Measurements from ENCODE around the gene RXRA.

RXRA gene

GRCh38 chr9:134475011-134475790, 148.9 kb downstream of the RXRA start:
- no peak for TF ChIP-seq ZNF692 (tag by site-specific recombination; IDR thresholded peaks at IDR 0.05)
- TF ChIP-seq ZNF280C (tag by site-specific recombination; IDR thresholded peaks at IDR 0.05): no peak
- no peak for TF ChIP-seq ZNF211 (tag by site-specific recombination; IDR thresholded peaks at IDR 0.05; ENCODE audit: low read depth)
- no peak for TF ChIP-seq ZEB2 (tag by site-specific recombination; IDR thresholded peaks at IDR 0.05)
- TF ChIP-seq ZNF518A (tag by site-specific recombination; conservative IDR thresholded peaks at IDR 0.05; ENCODE audit: low read depth): no peak
- no peak for TF ChIP-seq OSR2 (tag by site-specific recombination; IDR thresholded peaks at IDR 0.05)
- TF ChIP-seq ZNF221 (tag by site-specific recombination; IDR thresholded peaks at IDR 0.05; ENCODE audit: borderline replicate concordance): no peak
- no peak for TF ChIP-seq GLIS1 (tag by site-specific recombination; IDR thresholded peaks at IDR 0.05)
- no peak for TF ChIP-seq SP3 (tag by site-specific recombination; IDR thresholded peaks at IDR 0.05)
- no peak for TF ChIP-seq ZNF560 (tag by site-specific recombination; IDR thresholded peaks at IDR 0.05; ENCODE audit: borderline replicate concordance)
- no peak for TF ChIP-seq ZNF530 (tag by site-specific recombination; IDR thresholded peaks at IDR 0.05; ENCODE audit: low read depth)
- TF ChIP-seq YY1 (tag by site-specific recombination; IDR thresholded peaks at IDR 0.05): no peak
- TF ChIP-seq ZFHX2 (tag by site-specific recombination; conservative IDR thresholded peaks at IDR 0.05): no peak
- no peak for TF ChIP-seq ZNF423 (tag by site-specific recombination; IDR thresholded peaks at IDR 0.05)
- TF ChIP-seq ZNF529 (tag by site-specific recombination; IDR thresholded peaks at IDR 0.05; ENCODE audit: insufficient replicate concordance): no peak
- no peak for TF ChIP-seq PBX3 (CRISPR knock-in tag; IDR thresholded peaks at IDR 0.05)
- TF ChIP-seq, protein P1, sequence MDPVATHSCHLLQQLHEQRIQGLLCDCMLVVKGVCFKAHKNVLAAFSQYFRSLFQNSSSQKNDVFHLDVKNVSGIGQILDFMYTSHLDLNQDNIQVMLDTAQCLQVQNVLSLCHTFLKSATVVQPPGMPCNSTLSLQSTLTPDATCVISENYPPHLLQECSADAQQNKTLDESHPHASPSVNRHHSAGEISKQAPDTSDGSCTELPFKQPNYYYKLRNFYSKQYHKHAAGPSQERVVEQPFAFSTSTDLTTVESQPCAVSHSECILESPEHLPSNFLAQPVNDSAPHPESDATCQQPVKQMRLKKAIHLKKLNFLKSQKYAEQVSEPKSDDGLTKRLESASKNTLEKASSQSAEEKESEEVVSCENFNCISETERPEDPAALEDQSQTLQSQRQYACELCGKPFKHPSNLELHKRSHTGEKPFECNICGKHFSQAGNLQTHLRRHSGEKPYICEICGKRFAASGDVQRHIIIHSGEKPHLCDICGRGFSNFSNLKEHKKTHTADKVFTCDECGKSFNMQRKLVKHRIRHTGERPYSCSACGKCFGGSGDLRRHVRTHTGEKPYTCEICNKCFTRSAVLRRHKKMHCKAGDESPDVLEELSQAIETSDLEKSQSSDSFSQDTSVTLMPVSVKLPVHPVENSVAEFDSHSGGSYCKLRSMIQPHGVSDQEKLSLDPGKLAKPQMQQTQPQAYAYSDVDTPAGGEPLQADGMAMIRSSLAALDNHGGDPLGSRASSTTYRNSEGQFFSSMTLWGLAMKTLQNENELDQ (tag by site-specific recombination; IDR thresholded peaks at IDR 0.05; ENCODE audit: low read depth): no peak
- no peak for TF ChIP-seq TRIM28 (IDR thresholded peaks at IDR 0.05; ENCODE audit: borderline replicate concordance, low read length)
- no peak for TF ChIP-seq ZNF16 (tag by site-specific recombination; IDR thresholded peaks at IDR 0.05; ENCODE audit: low read depth)
- TF ChIP-seq ZBTB21 (tag by site-specific recombination; IDR thresholded peaks at IDR 0.05): no peak
- Histone ChIP-seq H3K4me1 (ENCODE audit: control insufficient read depth, insufficient read depth, low read length) (no peaks in the 10 kb centered on the region), H3K4me3 (ENCODE audit: low read depth, low read length) (no peak overlapping the region), H3K27ac (ENCODE audit: extremely low read depth, low read depth, low read length) (no peak overlapping the region), H3K9me3 (ENCODE audit: control insufficient read depth, insufficient read depth, low read depth, low read length) (no peaks in the 10 kb centered on the region), H3K36me3 (ENCODE audit: control insufficient read depth in 2 of 2, insufficient read depth in 1 of 2, low read length in 2 of 2) (no peaks in the 10 kb centered on the region)
- POLR2A ChIA-PET: no interaction called here
- CTCF ChIA-PET: no interaction called here

All from HEK293 (cell line).